ENCODE results near the gene PHTF1. TPM values are rescaled to one million over a fixed set of nuclear protein-coding genes. Genes with fewer than 3 reads are reported as not detected.

Gene PHTF1
- total RNA-seq, 4 donors from 2014 or later = 10.2 to 13.3 (median 11.8) TPM

DNA sequence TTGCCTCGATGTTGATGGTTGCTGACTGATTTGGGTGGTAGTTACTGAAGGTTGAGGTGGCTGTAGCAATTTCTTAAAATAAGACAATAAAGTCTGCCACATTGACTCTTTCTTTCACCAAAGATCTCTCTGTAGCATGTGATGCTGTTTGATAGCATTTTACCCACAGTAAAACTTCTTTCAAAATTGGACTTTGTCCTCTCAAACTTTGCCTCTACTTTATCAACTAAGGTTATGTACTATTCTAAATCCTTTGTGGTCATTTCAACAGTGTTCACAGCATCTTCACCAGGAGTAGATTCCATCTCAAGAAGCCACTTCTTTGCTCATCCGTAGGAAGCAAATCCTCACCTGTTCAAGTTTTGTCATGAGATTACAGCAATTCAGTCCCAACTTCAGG, 93.2 kb downstream of the PHTF1 start:
- H3K36me3 ChIP-seq = peaks cover 0 to 6% (median 2%) of the 10 kb centered on the region in 4 donors
- TF ChIP-seq POLR2A (IDR thresholded peaks at IDR 0.05; ENCODE audit: low read depth) (no peak), POLR2AphosphoS5 (IDR thresholded peaks at IDR 0.05) (no peak)
- no peaks in the 10 kb centered on the region for H3K27me3 ChIP-seq
- H3K4me1 ChIP-seq = no peaks in the 10 kb centered on the region
- WGBS = 100% methylated on average over 2 of the region's 2 CpGs
- no peaks in the 10 kb centered on the region for H3K9me3 ChIP-seq
- intact Hi-C loops (cut with DNase I) = no loop called here
- no peak for DNase-seq (ENCODE audit: extremely low spot score)
- H3K27ac ChIP-seq (replicated peaks in 1 of 4) = no peak overlapping the region
- H3K4me3 ChIP-seq = no peak overlapping the region

DNA sequence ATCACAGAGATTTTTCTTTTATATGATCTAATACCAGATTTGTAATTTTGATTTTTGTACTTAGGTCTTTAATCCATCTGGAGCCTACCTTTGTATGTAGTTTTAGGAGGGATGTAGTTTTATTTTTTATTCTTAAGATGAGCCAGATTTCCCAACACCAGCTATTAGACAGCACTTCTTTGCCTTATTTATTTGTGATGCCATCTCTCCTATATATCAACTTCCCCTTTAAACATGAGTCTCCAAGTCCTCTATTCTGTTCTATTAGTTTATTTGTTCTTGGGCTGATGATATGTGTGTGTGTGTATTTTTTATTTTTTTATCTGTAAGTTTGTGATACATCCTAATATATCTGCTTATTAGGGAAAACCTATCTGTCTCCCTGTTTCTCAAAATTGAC, 94.2 kb downstream of the PHTF1 start:
- TF ChIP-seq POLR2A (IDR thresholded peaks at IDR 0.05; ENCODE audit: low read depth) (no peak), EP300 (IDR thresholded peaks at IDR 0.05) (no peak), POLR2AphosphoS5 (IDR thresholded peaks at IDR 0.05) (no peak)
- TF ChIP-seq, protein P1, sequence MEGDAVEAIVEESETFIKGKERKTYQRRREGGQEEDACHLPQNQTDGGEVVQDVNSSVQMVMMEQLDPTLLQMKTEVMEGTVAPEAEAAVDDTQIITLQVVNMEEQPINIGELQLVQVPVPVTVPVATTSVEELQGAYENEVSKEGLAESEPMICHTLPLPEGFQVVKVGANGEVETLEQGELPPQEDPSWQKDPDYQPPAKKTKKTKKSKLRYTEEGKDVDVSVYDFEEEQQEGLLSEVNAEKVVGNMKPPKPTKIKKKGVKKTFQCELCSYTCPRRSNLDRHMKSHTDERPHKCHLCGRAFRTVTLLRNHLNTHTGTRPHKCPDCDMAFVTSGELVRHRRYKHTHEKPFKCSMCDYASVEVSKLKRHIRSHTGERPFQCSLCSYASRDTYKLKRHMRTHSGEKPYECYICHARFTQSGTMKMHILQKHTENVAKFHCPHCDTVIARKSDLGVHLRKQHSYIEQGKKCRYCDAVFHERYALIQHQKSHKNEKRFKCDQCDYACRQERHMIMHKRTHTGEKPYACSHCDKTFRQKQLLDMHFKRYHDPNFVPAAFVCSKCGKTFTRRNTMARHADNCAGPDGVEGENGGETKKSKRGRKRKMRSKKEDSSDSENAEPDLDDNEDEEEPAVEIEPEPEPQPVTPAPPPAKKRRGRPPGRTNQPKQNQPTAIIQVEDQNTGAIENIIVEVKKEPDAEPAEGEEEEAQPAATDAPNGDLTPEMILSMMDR (IDR thresholded peaks at IDR 0.05) = no peak
- intact Hi-C loops (cut with DNase I) = no loop called here
- no peak for DNase-seq (ENCODE audit: extremely low spot score)
- H3K4me3 ChIP-seq = no peak overlapping the region
- peaks cover 0 to 6% (median 2%) of the 10 kb centered on the region in 4 donors for H3K36me3 ChIP-seq
- H3K27ac ChIP-seq (replicated peaks in 1 of 4) = no peak overlapping the region
- no peaks in the 10 kb centered on the region for H3K9me3 ChIP-seq
- H3K4me1 ChIP-seq = peaks cover 0 to 2% (median 0%) of the 10 kb centered on the region in 4 donors
- H3K27me3 ChIP-seq = no peaks in the 10 kb centered on the region

DNA sequence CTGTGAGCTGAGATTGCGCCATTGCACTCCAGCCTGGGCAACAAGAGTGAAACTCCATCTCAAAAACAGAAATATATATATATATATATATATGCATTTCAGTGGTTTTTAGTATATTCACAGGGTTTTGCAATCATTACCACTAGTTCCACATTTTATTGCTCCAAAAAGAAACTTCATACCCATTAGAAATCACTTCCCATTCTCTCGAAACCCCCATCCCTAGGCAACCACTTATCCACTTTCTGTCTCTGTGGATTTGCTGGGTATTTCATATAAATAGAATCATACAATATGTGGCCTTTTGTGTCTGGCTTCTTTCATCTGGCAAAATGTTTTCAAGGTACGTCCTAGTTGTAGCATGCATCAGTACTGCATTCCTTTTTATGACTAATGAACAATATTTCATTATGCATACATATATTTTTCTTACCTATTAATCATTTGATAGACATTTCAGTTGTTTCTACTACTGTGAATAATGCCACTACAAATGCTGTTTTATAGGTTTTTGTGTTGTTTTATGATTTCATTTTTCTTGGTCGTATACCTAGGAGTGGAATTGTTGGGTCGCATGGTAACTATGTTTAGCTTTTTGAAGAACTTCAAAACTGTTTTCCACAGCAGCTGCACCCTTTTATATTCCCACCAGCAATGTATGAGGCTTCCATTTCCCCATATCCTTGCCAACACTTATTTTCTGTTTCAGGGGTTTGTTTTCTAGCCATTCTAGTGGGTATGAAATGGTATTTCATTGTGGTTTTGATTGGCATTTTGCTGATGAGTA, 95.9 kb downstream of the PHTF1 start:
- DNase-seq (ENCODE audit: extremely low spot score) = no peak
- no peak overlapping the region for H3K27ac ChIP-seq (replicated peaks in 1 of 4)
- no peaks in the 10 kb centered on the region for H3K27me3 ChIP-seq
- WGBS = 81% methylated on average over 5 of the region's 5 CpGs
- peaks cover 0 to 11% (median 6%) of the 10 kb centered on the region in 4 donors for H3K4me1 ChIP-seq
- TF ChIP-seq POLR2AphosphoS5 (IDR thresholded peaks at IDR 0.05) = no peak
- TF ChIP-seq POLR2A (IDR thresholded peaks at IDR 0.05; ENCODE audit: low read depth) = no peak
- TF ChIP-seq, protein P1 (IDR thresholded peaks at IDR 0.05) = no peak
- TF ChIP-seq EP300 (IDR thresholded peaks at IDR 0.05) = no peak
- intact Hi-C loops (cut with DNase I) = no loop called here
- peaks cover 0 to 10% (median 2%) of the 10 kb centered on the region in 4 donors for H3K36me3 ChIP-seq
- H3K9me3 ChIP-seq = no peaks in the 10 kb centered on the region
- no peak overlapping the region for H3K4me3 ChIP-seq

DNA sequence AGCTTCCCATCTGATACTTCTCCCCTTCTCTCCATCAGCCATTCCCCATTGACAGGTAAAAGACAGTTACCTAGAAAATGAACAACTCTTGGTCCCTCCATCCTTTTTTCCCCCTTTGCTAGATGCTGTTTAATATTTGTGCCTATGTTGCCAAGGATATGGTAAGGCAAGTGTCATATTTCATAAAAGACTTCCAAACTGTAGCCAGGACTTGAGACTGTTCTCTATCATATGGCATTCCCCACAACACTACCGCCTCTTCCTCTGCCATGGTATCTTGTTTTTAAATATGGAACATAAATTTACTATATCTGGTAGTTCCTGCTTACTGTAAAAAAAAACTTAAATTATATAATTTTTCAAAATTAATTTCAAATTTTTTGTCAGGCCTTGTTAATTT, 97.2 kb downstream of the PHTF1 start:
- peaks cover 0 to 10% (median 1%) of the 10 kb centered on the region in 4 donors for H3K36me3 ChIP-seq
- DNase-seq (ENCODE audit: extremely low spot score) = no peak
- no peak overlapping the region for H3K27ac ChIP-seq (replicated peaks in 1 of 4)
- intact Hi-C loops (cut with DNase I) = no loop called here
- TF ChIP-seq EP300 (IDR thresholded peaks at IDR 0.05) (no peak), POLR2A (IDR thresholded peaks at IDR 0.05; ENCODE audit: low read depth) (no peak), POLR2AphosphoS5 (IDR thresholded peaks at IDR 0.05) (no peak)
- TF ChIP-seq, protein P1 (IDR thresholded peaks at IDR 0.05) = no peak
- no peak overlapping the region for H3K4me3 ChIP-seq
- peaks cover 5 to 24% (median 17%) of the 10 kb centered on the region in 4 donors for H3K4me1 ChIP-seq
- H3K9me3 ChIP-seq = no peaks in the 10 kb centered on the region
- WGBS = 79% methylated on average over 1 of the region's 1 CpG
- no peaks in the 10 kb centered on the region for H3K27me3 ChIP-seq

DNA sequence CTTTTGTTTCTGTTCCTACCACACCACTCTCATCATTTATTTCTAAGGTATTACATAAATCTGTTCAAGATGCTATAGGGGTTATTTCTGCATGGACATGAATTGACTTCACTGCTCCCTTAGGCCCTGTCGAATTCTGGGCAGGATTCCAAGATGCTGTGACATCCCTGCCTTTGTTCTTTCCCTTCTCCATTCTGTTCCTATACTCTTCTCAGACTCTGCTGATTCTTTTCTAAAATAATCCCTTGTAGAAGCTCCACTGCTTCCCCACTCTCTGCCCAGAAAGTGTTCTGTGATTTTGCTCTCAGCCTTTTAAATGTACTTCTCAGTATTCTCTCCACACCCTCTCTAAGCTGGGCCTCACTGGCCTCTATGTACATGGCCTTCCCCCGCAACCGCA, 99.2 kb downstream of the PHTF1 start:
- Histone ChIP-seq H3K9me3 (no peaks in the 10 kb centered on the region), H3K4me3 (no peak overlapping the region), H3K27ac (replicated peaks in 1 of 4) (peak overlapping the region in 1 of 4 donors; percentile 59), H3K27me3 (no peaks in the 10 kb centered on the region), H3K4me1 (peaks cover 8 to 31% (median 24%) of the 10 kb centered on the region in 4 donors), H3K36me3 (peaks cover 0 to 4% (median 0%) of the 10 kb centered on the region in 4 donors)
- 74% methylated on average over 3 of the region's 3 CpGs for WGBS
- TF ChIP-seq, protein P1 (IDR thresholded peaks at IDR 0.05) = no peak
- TF ChIP-seq POLR2AphosphoS5 (IDR thresholded peaks at IDR 0.05) = no peak
- intact Hi-C loops (cut with DNase I) = no loop called here
- DNase-seq (ENCODE audit: extremely low spot score) = no peak

Measured in esophagus muscularis mucosa (tissue), 4 donors.